Measurements from ENCODE around the gene SPATA20. TPM values are rescaled to one million over a fixed set of nuclear protein-coding genes. Genes with fewer than 3 reads are reported as not detected.

Gene SPATA20
- total RNA-seq, 1 experiment from 2014 or later = 140 TPM

DNA sequence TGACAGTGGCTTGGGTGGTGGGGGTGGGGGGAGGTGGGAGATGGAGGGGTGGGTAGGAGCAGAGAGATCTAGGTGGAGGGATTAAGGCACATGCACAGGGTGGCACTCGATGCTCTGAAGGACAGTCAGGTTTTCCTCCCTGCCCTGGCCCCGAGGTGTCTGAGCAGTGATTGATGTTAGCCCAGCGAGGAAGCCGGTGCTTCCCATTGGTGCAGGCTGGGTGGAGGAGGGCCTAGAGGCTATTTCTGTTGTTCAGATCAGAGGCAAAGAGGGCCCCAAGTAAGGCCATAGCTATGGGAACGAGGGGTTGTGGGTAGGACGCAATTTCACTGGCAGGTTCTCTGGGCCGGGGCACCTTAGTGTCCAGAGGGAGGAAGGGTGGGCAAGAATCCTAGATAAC, 36.7 kb downstream of the SPATA20 start:
- no peak for DNase-seq (ENCODE audit: low read depth)
- in situ Hi-C loops (cut with HindIII; ENCODE audit: low pct_unique_long_range_greater_than_20kb, low sequenced_read_pairs) = no loop called here

DNA sequence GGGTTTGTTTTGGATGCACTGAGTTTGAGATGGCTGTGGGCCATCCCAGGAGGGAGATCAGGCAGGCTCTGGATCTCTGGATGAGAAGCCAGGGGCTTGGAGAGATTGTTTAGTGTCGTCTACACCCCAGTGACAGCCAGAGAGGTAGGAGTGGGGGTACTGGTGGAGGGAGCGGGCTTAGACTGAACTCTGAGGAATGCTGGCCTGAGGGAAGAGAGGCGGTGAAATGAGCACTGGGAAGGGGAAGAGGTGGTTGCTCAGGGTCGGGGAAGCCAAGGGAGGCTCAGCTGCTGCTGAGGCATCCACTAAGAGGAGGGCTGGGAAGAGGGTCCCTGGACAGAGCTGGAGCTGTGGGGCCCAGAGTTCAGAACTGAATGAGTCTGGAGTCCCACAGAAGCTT, 37.1 kb downstream of the SPATA20 start:
- in situ Hi-C loops (cut with HindIII; ENCODE audit: low pct_unique_long_range_greater_than_20kb, low sequenced_read_pairs) = no loop called here
- DNase-seq (ENCODE audit: low read depth) = no peak

DNA sequence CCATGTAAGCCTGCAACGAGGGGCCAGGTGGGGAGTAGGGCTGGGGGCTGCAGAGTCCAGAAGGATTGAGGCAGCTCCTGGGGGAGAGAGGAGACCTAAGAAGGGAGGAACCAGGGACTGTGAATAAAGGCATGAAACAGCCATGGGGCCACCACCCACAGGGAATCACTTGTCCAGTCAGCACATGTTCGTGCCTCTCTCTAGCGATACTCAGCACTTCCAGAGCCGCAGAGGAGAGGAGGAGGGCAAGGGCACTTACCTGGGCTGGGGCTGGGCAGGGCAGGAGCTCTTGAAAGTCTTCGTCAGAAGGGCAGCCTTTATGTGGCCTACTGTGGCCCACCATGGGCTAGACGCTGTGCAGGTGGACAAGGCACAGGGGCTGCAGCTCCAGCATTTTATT, 37.8 kb downstream of the SPATA20 start:
- DNase-seq (ENCODE audit: low read depth) = no peak
- in situ Hi-C loops (cut with HindIII; ENCODE audit: low pct_unique_long_range_greater_than_20kb, low sequenced_read_pairs) = no loop called here

DNA sequence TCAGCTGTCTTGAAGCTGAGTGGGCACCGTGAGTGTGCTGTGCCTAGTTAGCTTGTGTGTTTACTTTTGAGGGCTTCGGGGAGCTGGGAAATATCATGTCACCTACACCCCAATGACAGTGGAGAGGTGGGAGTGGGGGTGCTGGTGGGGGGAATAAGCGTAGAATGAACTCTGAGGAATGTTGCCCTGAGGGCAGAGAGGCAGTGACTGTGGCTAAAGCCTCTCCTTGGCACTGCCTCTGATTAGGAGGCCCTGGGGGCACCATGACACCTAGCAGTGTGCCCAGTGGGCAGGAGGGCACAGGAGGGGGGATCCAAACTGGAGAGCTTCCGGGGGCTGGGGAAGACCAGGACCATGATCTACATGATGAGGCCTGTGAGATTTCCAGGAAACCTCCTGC, 38.4 kb downstream of the SPATA20 start:
- in situ Hi-C loops (cut with HindIII; ENCODE audit: low pct_unique_long_range_greater_than_20kb, low sequenced_read_pairs) = no loop called here
- no peak for DNase-seq (ENCODE audit: low read depth)

DNA sequence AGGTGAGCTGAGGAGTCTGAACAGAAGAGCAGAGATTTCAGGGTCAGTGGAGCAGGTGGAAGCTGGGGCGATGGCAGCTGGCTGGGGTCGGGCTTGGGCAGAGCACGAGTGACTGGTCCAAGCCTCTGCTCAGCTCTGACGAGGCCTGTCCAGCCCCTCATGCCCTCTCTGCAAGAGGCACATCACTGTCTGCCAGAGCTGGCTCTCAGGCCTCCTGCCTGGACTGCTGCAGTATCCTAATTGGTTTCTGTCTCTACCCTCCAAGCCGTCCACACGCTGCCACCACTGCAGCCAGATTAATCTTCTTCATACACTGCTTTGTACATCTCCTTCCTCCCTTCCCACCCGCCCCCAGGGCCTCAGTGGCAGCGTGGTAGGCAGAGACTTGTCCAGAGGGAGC, 38.9 kb downstream of the SPATA20 start:
- in situ Hi-C loops (cut with HindIII; ENCODE audit: low pct_unique_long_range_greater_than_20kb, low sequenced_read_pairs) = no loop called here
- DNase-seq (ENCODE audit: low read depth) = no peak

DNA sequence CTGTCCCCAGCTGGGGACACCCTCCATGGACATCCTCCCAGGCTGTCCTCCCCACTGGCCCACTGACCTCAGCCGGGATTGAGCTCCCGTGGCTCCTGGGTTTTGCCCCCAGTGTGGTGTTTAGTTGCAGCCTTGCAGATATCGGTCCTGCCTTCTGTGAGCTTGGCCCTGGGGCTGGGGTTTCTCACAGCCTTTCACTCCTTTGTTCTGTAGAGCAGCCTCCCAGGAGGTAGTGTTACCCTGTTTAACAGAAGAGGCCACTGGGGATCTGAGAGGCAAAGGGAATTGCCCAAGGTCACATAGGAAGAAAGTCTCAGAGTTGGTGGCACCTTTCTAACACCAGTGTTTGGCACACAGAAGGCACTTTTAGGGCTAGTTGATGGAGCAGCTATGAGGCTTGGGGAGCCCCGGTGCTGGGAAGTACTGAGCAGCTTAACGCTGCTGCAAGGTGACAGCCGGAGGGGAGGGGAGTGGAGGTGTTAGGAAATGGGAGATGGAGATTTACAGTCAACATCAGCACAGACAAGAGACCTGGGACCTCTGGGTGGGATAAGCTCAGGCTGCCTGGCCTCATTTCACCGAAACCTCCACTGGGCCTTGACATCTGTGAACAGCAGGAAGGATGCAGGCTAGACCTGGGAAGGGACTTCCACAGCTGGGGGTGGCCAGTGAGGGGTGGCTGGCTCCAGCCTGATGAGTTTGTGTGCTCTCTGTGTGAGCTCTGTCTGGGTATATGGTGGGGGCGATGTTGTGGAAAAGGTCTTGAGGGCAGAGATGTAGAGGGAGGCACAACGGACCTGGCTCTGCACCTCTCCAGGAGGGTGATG, 39.7 kb downstream of the SPATA20 start:
- in situ Hi-C loops (cut with HindIII; ENCODE audit: low pct_unique_long_range_greater_than_20kb, low sequenced_read_pairs) = no loop called here
- no peak for DNase-seq (ENCODE audit: low read depth)

DNA sequence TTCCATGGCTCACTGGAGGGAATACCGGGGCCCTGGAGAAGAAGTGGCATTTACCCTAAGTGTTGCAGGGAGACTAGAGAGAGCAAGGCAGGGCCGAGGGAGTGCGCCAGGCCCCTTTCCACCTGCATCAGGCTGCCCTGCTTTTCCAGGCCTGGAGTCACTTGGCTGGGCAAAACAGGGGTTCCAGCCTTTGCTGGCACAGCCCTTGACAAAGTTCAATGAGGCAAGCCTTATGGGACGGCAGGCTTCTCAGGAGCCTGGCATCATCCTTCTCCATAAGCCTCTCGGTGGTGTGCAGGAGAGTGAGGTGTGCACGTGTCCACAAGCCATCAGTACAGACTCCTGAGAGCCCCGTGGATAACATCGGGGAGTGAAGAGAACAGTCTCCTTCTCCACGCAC, 40.6 kb downstream of the SPATA20 start:
- DNase-seq (ENCODE audit: low read depth) = no peak
- in situ Hi-C loops (cut with HindIII; ENCODE audit: low pct_unique_long_range_greater_than_20kb, low sequenced_read_pairs) = no loop called here

DNA sequence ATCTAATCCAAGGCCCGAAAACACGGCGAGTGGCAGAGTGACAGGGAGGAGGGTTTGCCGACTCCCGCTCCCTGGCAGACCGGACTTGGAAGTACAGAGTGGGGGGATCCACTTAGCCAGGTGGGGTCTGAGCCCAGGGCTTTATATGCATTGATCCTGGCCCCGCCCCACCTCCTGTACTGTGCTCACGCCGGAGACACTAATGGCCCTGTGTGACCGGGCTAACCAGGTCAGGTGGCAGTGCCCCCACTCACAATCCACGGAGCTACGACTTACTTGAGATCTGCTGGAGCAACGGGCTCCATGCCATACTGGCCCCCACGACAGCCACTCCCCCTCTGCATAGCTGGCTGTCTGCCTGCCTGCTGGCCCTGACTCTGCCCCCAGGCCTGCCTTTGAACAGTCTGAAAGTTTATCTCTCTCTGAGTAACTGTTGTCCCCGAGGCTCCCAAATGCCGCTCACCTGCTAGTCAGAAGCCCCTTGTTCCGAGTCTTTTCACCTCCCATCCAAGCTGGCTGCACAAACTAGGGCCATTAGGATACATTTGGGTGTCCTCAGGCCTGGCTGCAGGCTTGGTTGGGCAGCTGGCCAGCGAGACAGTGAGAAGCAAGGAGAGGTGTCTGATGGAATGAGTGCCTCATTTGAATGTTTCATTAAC, 41.5 kb downstream of the SPATA20 start:
- no peak for DNase-seq (ENCODE audit: low read depth)
- in situ Hi-C loops (cut with HindIII; ENCODE audit: low pct_unique_long_range_greater_than_20kb, low sequenced_read_pairs) = no loop called here

DNA sequence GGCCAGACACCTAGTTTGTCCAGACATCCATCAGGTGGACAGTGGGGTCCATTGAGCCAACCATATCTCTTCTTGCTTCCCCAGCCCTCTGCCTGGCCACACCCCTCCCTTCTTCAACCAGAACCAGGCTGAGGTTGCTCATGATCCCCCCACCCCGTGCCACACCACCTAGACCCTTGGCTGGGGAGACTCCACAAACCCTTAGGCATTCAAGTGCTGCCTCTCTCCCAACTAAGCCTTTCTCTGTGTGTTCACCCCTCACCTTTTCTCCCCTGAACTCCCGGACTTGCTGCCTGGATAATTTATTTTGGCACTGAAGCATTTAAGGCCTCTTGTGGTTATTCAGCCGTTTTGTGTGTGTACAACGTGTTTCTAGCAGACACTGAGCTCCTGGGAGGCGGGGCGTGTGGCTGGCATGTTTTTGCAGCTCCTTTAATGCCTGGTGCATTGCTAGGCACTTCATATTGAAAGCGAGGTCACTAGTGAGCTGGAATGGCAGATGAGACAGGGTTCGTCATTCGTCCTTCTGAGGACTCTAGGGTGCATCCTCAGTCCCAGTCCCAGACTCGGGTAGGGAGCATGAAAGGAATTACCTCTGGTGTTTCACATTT, 42.2 kb downstream of the SPATA20 start:
- DNase-seq (ENCODE audit: low read depth) = peak; percentile 74
- in situ Hi-C loops (cut with HindIII; ENCODE audit: low pct_unique_long_range_greater_than_20kb, low sequenced_read_pairs) = no loop called here

DNA sequence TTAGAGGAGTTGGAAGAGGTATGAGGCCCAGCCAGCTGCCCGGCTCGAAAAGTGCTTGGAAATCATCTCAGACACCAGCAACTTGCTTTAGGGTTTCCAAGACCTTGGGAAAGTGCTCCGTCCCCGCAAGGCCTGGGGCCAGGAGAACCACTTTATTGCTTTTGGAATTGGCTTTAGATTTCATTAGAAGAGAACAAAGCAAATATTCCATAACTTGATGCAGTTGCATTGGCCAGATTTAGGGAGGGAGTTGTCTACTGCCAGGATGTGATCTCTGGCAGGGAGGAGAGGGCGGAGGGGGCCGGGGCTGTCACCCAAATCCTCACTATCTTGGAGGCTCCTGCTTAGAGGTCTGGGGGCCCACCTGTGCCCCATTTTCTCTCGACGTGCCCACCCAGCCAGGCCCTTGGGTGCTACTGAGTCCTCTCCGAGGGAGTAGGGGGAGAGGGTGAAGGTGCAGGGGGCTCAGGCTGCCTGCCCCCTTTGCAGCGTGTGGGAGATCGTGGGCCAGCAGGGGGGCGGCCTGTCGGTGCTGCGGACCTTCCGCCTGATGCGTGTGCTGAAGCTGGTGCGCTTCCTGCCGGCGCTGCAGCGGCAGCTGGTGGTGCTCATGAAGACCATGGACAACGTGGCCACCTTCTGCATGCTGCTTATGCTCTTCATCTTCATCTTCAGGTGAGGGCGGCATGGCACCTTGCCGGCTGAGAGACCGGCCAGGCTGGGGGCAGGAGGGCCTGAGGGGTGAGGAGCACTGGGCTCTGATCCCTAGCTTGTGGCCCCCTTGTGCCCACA, 44.2 kb downstream of the SPATA20 start:
- no peak for DNase-seq (ENCODE audit: low read depth)
- in situ Hi-C loops (cut with HindIII; ENCODE audit: low pct_unique_long_range_greater_than_20kb, low sequenced_read_pairs) = no loop called here

DNA sequence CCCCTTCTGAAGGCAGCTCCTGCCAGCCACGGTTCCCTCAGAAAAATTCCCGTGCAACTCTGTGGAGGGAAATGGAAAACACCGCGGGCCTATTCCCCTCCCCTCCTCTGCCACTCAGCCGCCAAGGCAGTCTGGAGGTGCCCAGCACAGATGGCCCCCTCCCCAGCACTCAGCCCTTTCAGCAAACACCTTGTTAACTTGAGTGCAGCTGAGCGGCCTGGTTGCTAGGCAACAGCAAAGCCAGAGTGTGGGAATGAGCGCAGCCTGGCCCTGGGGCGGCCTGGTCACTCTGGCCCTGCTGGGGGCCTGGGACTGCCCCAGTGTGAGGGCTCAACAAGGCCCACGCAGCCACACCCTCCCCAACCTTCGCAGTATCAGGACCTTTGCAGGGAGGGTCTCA, 46.3 kb downstream of the SPATA20 start:
- DNase-seq (ENCODE audit: low read depth) = no peak
- in situ Hi-C loops (cut with HindIII; ENCODE audit: low pct_unique_long_range_greater_than_20kb, low sequenced_read_pairs) = no loop called here

DNA sequence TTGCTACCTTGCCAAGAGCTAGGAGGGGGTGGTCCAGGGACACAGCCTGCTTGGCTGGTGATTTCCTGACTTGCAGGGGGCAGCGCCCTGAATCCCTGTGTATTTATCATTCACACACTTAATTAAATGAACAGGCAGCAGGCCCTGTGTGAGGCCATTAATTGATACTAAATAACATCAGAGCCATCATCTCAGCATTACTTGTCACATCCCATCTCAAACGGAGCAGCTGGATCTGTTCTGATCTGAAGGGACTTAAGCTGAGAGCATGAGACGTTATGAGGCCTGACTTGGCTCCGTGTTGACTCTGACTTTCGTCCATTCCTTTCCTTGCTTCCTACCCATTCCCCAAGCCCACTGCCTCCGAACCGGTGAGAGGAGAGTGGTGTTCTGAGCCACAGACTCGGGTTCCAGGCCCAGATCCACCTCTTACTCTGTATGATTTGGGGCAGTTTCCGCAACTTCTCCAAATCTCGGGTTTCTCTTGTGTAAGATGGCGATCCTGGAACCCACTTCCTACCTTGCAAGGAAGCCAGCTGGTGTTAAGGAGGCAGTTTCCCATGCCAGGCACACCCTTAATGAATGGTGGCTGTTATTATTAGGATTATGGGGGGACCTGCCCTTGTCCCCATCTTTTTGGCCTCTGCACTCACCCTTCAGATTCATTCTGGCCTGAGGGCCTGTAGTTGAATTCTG, 47.3 kb downstream of the SPATA20 start:
- in situ Hi-C loops (cut with HindIII; ENCODE audit: low pct_unique_long_range_greater_than_20kb, low sequenced_read_pairs) = no loop called here

DNA sequence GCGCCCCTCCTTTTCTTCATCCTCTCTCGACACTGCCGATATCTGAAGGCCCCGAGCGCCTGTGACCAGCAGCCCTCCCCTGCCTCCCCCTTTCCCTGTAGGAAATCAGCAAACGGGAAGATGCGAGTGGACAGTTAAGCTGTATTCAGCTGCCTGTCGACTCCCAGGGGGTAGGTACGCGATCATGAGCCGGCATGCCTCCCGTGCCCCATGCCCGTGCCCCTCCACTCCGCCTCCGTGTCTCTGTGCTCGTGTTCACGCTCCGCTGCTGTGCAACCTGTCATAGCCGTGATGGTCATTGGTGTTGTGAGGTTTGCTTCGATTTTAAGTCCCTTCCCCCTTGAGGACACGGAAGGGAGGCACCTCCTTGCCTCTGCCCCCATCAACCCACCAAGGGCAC, 47.9 kb downstream of the SPATA20 start:
- DNase-seq (ENCODE audit: low read depth) = no peak
- in situ Hi-C loops (cut with HindIII; ENCODE audit: low pct_unique_long_range_greater_than_20kb, low sequenced_read_pairs) = no loop called here

More for the DNA sequence above, 47.3 kb downstream of the SPATA20 start:
- DNase-seq (ENCODE audit: low read depth) = no peak

DNA sequence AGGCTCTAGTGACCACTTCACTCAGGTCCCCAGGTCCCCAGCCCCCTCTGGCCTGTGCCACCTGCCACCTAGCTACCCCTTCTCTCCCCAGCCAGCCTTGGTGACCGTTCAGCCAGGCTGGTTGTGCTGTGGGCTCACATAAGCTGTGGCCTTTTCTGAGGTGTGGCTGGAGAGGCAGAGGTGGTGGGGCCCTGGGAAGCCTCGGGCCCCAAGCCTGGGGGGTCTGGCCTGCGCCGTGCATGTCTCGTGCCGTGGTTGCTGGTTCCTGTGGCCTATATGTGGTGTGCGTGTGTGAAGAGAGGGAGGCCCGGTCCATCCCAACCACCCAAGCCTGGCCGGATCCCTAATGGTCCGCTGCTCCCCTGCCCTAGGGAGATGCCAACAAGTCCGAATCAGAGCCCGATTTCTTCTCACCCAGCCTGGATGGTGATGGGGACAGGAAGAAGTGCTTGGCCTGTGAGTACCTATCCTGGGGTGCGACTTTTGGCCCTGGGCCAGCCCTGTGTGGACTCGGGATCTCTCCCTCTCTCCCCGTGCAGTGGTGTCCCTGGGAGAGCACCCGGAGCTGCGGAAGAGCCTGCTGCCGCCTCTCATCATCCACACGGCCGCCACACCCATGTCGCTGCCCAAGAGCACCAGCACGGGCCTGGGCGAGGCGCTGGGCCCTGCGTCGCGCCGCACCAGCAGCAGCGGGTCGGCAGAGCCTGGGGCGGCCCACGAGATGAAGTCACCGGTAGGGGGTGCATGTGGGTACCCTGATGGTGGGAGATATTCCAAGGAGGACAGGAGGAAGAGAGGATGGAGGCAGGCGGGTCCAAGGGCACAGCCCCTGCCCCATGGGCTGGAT, 49.4 kb downstream of the SPATA20 start:
- in situ Hi-C loops (cut with HindIII; ENCODE audit: low pct_unique_long_range_greater_than_20kb, low sequenced_read_pairs) = no loop called here
- no peak for DNase-seq (ENCODE audit: low read depth)

DNA sequence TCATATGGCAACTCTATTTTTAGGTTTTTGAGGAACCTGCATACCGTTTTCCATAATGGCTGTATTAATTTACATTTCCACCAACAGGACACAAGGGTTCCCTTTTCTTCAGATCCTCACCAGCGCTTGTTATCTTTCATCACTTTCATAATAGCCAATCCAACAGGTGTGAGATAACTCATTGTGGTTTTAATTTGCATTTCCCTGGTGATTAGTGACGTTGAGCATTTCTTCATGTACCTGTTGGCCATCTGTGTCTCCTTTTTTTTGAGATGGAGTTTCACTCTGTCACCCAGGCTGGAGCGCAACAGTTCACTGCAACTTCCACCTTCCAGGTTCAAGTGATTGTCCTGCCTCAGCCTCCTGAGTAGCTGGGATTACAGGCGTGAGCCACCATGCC, 51.5 kb downstream of the SPATA20 start:
- in situ Hi-C loops (cut with HindIII; ENCODE audit: low pct_unique_long_range_greater_than_20kb, low sequenced_read_pairs) = no loop called here
- no peak for DNase-seq (ENCODE audit: low read depth)

DNA sequence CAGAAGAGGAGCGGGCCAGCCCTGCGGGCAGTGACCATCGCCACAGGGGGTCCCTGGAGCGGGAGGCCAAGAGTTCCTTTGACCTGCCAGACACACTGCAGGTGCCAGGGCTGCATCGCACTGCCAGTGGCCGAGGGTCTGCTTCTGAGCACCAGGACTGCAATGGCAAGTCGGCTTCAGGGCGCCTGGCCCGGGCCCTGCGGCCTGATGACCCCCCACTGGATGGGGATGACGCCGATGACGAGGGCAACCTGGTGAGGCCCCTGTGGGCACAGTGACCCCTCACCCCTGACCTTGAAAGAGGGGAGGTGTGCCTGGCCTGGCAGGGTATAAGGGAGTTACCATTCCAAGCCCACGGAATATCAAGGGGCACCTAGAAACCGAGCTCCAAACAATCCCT, 52.6 kb downstream of the SPATA20 start:
- no peak for DNase-seq (ENCODE audit: low read depth)
- in situ Hi-C loops (cut with HindIII; ENCODE audit: low pct_unique_long_range_greater_than_20kb, low sequenced_read_pairs) = no loop called here

DNA sequence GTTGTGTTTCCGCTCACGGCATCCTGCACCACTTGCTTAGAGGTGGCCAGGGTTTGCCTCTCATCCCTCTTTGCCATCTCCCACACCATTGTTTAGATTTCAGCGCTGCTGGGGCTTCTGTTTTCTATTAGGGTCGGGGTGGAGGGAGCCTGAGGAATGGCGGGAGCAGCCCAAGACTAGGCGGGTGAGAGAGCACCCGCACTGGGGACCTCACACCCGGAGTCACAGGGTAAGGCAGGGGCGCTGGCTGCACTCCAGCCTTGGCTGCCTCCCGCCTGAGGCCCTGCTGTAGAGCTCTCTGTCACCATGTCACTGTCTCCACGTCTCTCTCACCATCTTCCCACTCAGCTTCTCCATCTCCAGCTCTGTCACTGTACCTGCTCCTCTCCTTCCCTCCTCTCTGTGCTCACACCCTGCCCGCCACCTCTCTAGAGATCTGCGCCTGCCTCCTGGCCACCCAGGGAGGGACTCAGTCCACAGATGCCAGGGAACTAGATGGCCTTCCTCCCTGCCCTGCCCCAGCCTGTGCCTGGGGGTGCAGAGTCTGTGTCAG, 54.9 kb downstream of the SPATA20 start:
- in situ Hi-C loops (cut with HindIII; ENCODE audit: low pct_unique_long_range_greater_than_20kb, low sequenced_read_pairs) = no loop called here
- DNase-seq (ENCODE audit: low read depth) = no peak

Measured in Caki2 (cell line).